Right cardiac atrium (tissue), 5 donors: ENCODE results near the gene GUF1. TPM values are rescaled to one million over a fixed set of nuclear protein-coding genes. Genes with fewer than 3 reads are reported as not detected.

Experiments
- ATAC-seq, 2 donors: fragments of 200-7000 bp; cut with Tn5 transposase; one replicate each; pipeline versions ENCODE4 v1.8.0 to v1.9.1; 2020; ENCODE audit warnings: moderate library complexity in 2 of 2, mild to moderate bottlenecking in 1 of 2
- DNase-seq, 3 donors: peaks; one replicate each; pipeline ENCODE4 v3.0.0-alpha.2; 2020
- H3K27ac ChIP-seq: one replicate; pipeline ENCODE4 v1.5.1; 2013; ENCODE audit warnings: mild to moderate bottlenecking, low read length, control low read depth, moderate library complexity
- H3K27me3 ChIP-seq: one replicate; pipeline ENCODE4 v1.6.1; 2013; ENCODE audit not compliant: control insufficient read depth, insufficient read depth
- H3K4me1 ChIP-seq: one replicate; pipeline ENCODE4 v1.6.1; 2013; ENCODE audit warnings: low read length; ENCODE audit not compliant: control insufficient read depth, insufficient read depth
- H3K4me3 ChIP-seq: one replicate; pipeline ENCODE4 v1.5.1; 2013; ENCODE audit warnings: low read length, control low read depth
- H3K9me3 ChIP-seq: one replicate; pipeline ENCODE4 v1.6.1; 2013; ENCODE audit warnings: low read length; ENCODE audit not compliant: control insufficient read depth
- WGBS: extraction: QIAGEN DNeasy Blood & Tissue Kit; methylation state at CpG from one replicate; pipeline ENCODE4 v1.1.7; 2013; 5-methylcytosine and 5-hydroxymethylcytosine counted together
- intact Hi-C, 4 donors: fragments of 100-400 bp; cut with DNase I; formaldehyde crosslinking; loops; one replicate each; pipeline versions ENCODE4 v1.11.0 to v1.14.0; 2022 to 2023
- polyA plus RNA-seq: library from polyadenylated mRNA; stranded (reverse); fragments of 200-250 nt; gene quantifications from one replicate; pipeline ENCODE4 v1.2.3, GENCODE V29; 2013
- total RNA-seq, 4 donors: library from RNA; stranded (reverse); fragmentation: NEBNext Ultra II Directional; extraction: Animal tissue kit (Norgen Biotek cat#: 25700); gene quantifications; one replicate each; pipeline ENCODE4 v1.2.1, GENCODE V29; 2021
- donor health status: healthy with polysubstance abuse.
- donor health status: DM: no; HTN: yes; CAD: no.
- donor health status: DM: no; HTN: no; CAD: no.
- donor health status: DM: no; HTN: yes; CAD: no; lungs with severe emphysema.
- donor health status: DM: yes; HTN: yes; CAD: no.

The GUF1 gene
- total and polyA plus RNA-seq, 5 donors = 13.5 to 18.8 (median 16.7) TPM

GRCh38 chr4:44661940-44662622 is 16.1 kb upstream of the GUF1 start:
- ATAC-seq = no peak
- no peak overlapping the region for H3K4me3 ChIP-seq
- no peak for DNase-seq
- no peaks in the 10 kb centered on the region for H3K27me3 ChIP-seq
- H3K4me1 ChIP-seq = peaks cover 1% of the 10 kb centered on the region
- H3K9me3 ChIP-seq = no peaks in the 10 kb centered on the region
- intact Hi-C loops = no loop called here
- 75% methylated on average over 1 of the region's 1 CpG for WGBS
- H3K27ac ChIP-seq = no peak overlapping the region

DNA sequence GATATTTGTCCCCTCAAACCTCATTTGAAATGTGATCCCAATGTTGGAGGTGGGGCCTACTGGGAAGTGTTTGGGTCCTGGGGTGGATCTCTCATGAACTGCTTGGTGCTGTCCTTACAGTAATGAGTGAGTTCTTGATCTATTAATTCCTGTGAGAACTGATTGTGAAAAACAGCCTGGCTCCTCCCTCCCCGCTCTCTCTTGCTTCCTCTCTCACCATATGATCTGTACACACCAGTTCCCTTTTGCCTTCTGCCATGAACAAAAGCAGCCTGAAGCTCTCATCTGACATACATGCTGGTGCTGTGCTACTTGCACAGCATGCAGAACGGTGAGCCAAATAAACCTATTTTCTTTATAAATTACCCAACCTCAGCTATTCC is 15.6 kb upstream of the GUF1 start:
- no peaks in the 10 kb centered on the region for H3K9me3 ChIP-seq
- WGBS = 37% methylated on average over 2 of the region's 2 CpGs
- H3K27me3 ChIP-seq = no peaks in the 10 kb centered on the region
- H3K4me3 ChIP-seq = no peak overlapping the region
- peaks cover 1% of the 10 kb centered on the region for H3K4me1 ChIP-seq
- ATAC-seq (no peak), DNase-seq (no peak)
- intact Hi-C loops = no loop called here
- no peak overlapping the region for H3K27ac ChIP-seq

DNA sequence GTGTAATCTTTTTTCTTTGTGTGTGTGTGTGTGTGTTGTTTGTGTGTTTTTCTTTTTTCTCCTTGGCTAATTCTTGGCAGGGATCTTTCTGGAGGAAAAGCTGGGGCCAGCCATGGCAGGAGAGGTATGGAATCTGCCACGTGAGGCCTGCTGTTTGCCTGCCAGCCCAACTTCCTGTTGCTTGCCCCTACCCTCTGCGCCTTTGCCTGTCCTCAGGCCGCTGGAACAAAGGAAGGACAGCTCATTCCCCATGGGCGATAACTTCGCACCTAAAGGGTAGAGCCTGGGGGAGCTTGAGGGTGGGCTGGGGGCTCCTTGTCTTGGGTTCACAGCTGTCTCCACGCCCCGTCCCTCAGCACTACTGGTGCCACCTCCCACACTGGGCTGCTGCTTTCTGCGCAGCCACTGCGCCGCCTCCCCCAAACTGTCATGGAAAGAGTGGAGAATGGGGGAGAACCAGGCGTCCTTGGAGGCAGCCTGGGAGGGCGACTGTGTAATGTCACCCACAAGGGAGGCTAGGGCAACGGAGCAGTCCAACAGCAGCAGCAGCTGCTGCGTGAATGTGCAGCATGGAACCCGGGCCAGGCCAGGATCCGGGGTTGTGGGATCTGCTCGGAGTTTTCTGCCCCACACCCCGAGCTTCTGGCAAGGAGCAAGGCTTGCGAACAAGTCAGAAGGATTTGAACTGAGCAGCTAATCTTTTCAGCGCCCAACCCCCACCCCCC is 14.5 kb upstream of the GUF1 start:
- H3K4me1 ChIP-seq = peaks cover 1% of the 10 kb centered on the region
- no peak overlapping the region for H3K27ac ChIP-seq
- peak in 1 of 3 donors; percentile 26 for DNase-seq
- no peaks in the 10 kb centered on the region for H3K27me3 ChIP-seq
- ATAC-seq = peak in 1 of 2 donors; percentile 11
- no peak overlapping the region for H3K4me3 ChIP-seq
- H3K9me3 ChIP-seq = no peaks in the 10 kb centered on the region
- 85% methylated on average over 20 of the region's 20 CpGs for WGBS
- intact Hi-C loops = no loop called here

DNA sequence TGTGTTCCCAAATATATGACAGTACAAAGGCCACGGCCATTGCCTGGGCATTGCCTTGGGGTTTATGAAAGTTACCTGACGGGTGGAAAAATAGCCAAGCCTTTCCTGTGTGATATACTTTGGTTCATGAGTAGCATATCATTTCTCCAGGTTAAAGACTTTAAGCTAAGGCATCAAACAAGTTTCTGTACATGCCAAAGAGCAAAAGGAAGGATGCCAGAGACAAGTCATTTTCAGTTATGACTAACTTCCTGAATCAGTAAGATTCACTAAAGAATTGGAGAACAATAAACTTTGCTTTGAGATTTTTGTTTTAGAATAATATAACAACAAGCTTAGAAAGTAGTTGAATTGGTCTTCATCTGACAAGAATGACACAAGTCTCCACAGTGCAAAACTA is 9.7 kb upstream of the GUF1 start:
- no peak for ATAC-seq
- WGBS = 40% methylated on average over 2 of the region's 2 CpGs
- H3K4me1 ChIP-seq = no peaks in the 10 kb centered on the region
- H3K4me3 ChIP-seq = no peak overlapping the region
- no peaks in the 10 kb centered on the region for H3K9me3 ChIP-seq
- DNase-seq = no peak
- H3K27me3 ChIP-seq = no peaks in the 10 kb centered on the region
- intact Hi-C loops = no loop called here
- H3K27ac ChIP-seq = no peak overlapping the region

DNA sequence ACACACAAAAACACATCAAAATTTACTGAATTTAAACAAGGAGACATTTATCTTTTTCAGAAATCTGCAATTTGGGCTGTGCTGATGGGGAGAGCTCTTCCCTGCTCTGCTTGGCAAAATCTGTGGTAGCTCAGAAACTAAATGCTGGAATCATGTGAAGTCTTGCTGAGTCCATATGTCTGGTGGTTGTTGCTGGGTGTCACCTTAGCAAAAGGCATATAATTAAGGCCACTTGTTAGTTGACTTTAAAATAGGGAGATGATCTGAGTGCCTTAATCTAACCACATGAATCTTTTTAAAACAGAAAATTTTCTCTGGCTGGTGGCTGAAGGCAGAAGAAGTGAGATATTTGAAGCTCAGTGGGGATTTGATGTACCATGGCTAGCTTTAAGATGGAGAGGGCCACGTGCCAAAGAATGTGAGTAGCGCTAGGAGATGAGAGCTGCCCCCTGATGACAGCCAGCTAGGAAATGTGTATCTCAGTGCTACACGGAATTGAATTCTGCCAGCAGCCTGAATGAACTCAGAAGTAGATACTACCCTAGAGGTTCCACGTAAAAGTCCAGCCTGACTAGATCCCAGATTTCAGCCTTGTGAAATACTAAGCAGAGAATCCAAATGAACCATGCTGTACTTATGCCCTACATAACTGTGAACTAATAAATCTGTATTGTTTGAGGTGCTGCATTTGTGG is 7.6 kb upstream of the GUF1 start:
- Histone ChIP-seq H3K9me3 (no peaks in the 10 kb centered on the region), H3K27me3 (no peaks in the 10 kb centered on the region), H3K4me3 (no peak overlapping the region), H3K4me1 (no peaks in the 10 kb centered on the region), H3K27ac (no peak overlapping the region)
- DNase-seq = peak in 1 of 3 donors; percentile 16
- WGBS = 28% methylated on average over 4 of the region's 4 CpGs
- peak in 1 of 2 donors; percentile 61 for ATAC-seq
- intact Hi-C loops = no loop called here

GRCh38 chr4:44671636-44672035 is 6.6 kb upstream of the GUF1 start:
- Histone ChIP-seq H3K9me3 (no peaks in the 10 kb centered on the region), H3K4me1 (no peaks in the 10 kb centered on the region), H3K27me3 (no peaks in the 10 kb centered on the region), H3K4me3 (no peak overlapping the region), H3K27ac (no peak overlapping the region)
- intact Hi-C loops = no loop called here
- DNase-seq = no peak
- no peak for ATAC-seq
- WGBS = 85% methylated on average over 3 of the region's 3 CpGs

GRCh38 chr4:44674471-44674870 is 3.7 kb upstream of the GUF1 start:
- no peaks in the 10 kb centered on the region for H3K27me3 ChIP-seq
- no peak for DNase-seq
- intact Hi-C loops = no loop called here
- no peaks in the 10 kb centered on the region for H3K9me3 ChIP-seq
- 80% methylated on average over 1 of the region's 1 CpG for WGBS
- no peak for ATAC-seq
- H3K4me1 ChIP-seq = no peaks in the 10 kb centered on the region
- H3K4me3 ChIP-seq = no peak overlapping the region
- no peak overlapping the region for H3K27ac ChIP-seq

- no peak overlapping the region for H3K27ac ChIP-seq
- ATAC-seq (no peak), DNase-seq (no peak)
- no peaks in the 10 kb centered on the region for H3K27me3 ChIP-seq
- H3K4me1 ChIP-seq = no peaks in the 10 kb centered on the region
- 68% methylated on average over 5 of the region's 5 CpGs for WGBS
- no peaks in the 10 kb centered on the region for H3K9me3 ChIP-seq
- intact Hi-C loops = no loop called here
- H3K4me3 ChIP-seq = no peak overlapping the region
These were observed 2.9 kb upstream of the GUF1 start for GRCh38 chr4:44675366-44675765.

DNA sequence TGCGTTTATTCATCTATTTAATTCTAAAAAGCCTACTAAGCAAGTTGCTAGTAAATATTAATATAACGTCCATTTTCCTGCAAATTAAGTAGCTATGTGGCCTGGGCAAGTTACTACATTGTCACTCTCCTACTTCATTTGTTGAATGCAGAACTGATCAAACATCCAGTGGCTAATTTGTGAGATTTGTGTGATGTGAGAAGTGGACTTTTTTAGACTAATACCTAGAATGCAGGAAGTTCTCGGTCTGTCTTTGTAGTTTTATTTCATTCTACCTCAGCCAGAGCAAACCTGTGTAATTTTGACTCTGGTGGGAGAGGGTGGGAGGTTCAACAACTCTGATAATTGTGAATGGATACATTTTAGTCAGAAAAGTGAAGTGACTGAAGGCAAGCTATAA is 840 bp downstream of the GUF1 start:
- ATAC-seq = no peak
- no peaks in the 10 kb centered on the region for H3K4me1 ChIP-seq
- WGBS = 5% methylated on average over 3 of the region's 3 CpGs
- H3K4me3 ChIP-seq = peak overlapping the region; percentile 85
- H3K27me3 ChIP-seq = no peaks in the 10 kb centered on the region
- no peak overlapping the region for H3K27ac ChIP-seq
- intact Hi-C loops = no loop called here
- no peaks in the 10 kb centered on the region for H3K9me3 ChIP-seq
- DNase-seq = no peak

GRCh38 chr4:44684648-44685047 is 6.4 kb downstream of the GUF1 start:
- WGBS = 90% methylated on average over 1 of the region's 1 CpG
- H3K27me3 ChIP-seq = no peaks in the 10 kb centered on the region
- H3K27ac ChIP-seq = no peak overlapping the region

GRCh38 chr4:44700427-44700826 is 22.2 kb downstream of the GUF1 start:
- Histone ChIP-seq H3K27me3 (no peaks in the 10 kb centered on the region), H3K9me3 (no peaks in the 10 kb centered on the region), H3K4me3 (no peak overlapping the region), H3K4me1 (no peaks in the 10 kb centered on the region), H3K27ac (no peak overlapping the region)
- ATAC-seq (no peak), DNase-seq (no peak)
- intact Hi-C loops = no loop called here
- WGBS = 96% methylated on average over 1 of the region's 1 CpG

More at GRCh38 chr4:44684648-44685047, 6.4 kb downstream of the GUF1 start:
- no peaks in the 10 kb centered on the region for H3K9me3 ChIP-seq
- no peak for DNase-seq
- no peak overlapping the region for H3K4me3 ChIP-seq
- intact Hi-C loops = no loop called here
- H3K4me1 ChIP-seq = no peaks in the 10 kb centered on the region
- ATAC-seq = no peak
